RPMI7951 (cell line): ENCODE results near the gene PRR12. TPM values are rescaled to one million over a fixed set of nuclear protein-coding genes. Genes with fewer than 3 reads are reported as not detected.

Source experiments
- DNase-seq: peaks from one replicate; pipeline ENCODE4 v3.0.0-alpha.2; 2012; ENCODE audit warnings: low read depth
- total RNA-seq: library from RNA; depleted of rRNA; stranded (reverse); fragments of >200 nt; shearing (Covaris generic); gene quantifications from 2 replicates; pipeline ENCODE4 v1.2.3, GENCODE V29; 2014

Gene PRR12
- total RNA-seq, 1 experiment from 2014 or later: 1.1 TPM

DNA sequence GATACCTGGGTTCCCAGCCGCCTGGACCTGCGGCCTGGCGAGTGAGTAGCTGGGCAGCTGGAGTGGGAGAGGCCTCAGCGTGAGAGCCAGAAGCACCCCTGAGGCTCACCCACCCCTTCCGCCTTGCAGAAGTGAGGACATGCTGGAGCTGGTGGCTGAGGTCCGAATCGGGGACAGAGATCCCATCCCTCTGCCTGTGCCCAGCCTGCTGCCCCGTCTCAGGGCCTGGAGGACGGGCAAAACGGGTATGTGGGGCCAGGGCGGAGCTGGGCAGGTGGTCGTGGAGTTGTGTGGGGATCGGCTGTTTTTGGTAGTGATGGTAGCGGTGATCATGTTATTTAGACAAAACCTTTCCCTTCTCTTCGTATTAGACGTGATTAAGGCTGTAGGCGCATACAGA lies 55.6 kb downstream of the PRR12 start:
- no peak for DNase-seq

GRCh38 chr19:49651029-49651819 lies 60.2 kb downstream of the PRR12 start:
- no peak for DNase-seq

DNA sequence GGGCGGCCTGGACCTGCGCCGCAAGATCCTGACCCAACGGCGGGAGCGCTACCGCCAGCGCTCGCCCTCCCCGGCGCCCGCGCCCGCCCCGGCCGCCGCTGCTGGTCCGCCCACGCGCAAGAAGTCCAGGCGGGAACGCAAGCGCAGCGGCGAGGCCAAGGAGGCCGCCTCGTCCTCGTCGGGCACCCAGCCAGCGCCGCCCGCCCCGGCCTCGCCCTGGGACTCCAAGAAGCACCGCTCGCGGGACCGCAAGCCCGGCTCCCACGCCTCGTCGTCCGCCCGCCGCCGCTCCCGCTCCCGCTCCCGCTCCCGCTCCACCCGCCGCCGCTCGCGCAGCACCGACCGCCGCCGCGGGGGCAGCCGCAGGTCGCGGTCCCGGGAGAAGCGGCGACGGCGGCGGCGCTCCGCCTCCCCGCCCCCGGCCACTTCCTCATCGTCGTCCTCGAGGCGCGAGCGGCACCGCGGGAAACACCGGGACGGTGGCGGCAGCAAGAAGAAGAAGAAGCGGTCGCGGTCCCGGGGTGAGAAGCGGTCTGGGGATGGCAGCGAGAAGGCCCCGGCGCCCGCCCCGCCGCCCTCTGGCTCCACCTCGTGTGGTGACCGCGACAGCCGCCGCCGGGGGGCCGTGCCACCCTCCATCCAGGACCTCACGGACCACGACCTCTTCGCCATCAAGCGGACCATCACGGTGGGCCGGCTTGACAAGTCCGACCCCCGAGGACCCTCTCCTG lies 61.0 kb downstream of the PRR12 start:
- no peak for DNase-seq

DNA sequence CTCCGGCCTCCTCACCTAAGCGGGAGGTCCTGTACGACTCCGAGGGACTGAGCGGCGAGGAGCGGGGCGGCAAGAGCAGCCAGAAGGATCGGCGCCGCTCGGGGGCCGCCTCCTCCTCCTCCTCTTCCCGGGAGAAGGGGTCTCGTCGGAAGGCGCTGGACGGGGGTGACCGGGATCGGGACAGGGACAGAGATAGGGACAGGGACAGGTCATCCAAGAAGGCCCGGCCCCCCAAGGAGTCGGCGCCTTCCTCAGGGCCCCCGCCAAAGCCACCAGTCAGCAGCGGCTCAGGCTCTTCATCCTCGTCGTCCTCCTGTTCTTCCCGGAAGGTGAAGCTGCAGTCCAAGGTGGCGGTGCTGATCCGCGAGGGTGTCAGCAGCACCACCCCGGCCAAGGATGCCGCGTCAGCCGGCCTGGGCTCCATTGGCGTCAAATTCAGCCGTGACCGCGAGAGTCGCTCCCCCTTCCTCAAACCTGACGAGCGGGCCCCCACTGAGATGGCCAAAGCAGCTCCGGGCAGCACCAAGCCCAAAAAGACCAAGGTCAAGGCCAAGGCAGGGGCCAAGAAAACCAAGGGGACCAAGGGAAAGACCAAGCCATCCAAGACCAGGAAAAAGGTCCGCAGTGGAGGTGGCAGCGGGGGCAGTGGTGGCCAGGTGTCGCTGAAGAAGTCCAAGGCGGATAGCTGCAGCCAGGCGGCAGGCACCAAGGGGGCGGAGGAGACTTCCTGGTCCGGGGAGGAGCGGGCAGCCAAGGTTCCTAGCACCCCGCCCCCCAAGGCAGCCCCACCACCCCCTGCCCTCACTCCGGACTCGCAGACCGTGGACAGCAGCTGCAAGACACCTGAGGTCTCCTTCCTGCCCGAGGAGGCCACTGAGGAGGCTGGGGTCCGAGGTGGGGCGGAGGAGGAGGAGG lies 61.8 kb downstream of the PRR12 start:
- no peak for DNase-seq

GRCh38 chr19:49653466-49653806 lies 62.5 kb downstream of the PRR12 start:
- DNase-seq: no peak

DNA sequence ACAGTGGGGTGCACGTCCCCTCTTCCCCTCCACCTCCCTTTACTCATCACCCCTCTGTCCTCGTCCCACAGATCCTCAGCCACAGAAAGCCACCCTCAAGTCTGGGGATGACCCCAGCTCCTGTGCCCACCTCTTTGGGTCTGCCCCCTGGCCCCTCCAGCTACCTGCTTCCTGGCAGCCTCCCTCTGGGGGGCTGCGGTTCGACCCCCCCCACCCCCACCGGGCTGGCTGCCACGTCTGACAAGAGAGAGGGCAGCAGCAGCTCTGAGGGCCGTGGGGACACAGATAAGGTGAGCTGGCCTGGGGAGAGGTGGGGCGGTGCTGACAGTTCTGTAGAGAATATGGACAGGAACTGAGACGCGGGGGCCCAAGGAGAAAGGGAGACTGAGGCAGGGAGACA lies 63.6 kb downstream of the PRR12 start:
- no peak for DNase-seq

DNA sequence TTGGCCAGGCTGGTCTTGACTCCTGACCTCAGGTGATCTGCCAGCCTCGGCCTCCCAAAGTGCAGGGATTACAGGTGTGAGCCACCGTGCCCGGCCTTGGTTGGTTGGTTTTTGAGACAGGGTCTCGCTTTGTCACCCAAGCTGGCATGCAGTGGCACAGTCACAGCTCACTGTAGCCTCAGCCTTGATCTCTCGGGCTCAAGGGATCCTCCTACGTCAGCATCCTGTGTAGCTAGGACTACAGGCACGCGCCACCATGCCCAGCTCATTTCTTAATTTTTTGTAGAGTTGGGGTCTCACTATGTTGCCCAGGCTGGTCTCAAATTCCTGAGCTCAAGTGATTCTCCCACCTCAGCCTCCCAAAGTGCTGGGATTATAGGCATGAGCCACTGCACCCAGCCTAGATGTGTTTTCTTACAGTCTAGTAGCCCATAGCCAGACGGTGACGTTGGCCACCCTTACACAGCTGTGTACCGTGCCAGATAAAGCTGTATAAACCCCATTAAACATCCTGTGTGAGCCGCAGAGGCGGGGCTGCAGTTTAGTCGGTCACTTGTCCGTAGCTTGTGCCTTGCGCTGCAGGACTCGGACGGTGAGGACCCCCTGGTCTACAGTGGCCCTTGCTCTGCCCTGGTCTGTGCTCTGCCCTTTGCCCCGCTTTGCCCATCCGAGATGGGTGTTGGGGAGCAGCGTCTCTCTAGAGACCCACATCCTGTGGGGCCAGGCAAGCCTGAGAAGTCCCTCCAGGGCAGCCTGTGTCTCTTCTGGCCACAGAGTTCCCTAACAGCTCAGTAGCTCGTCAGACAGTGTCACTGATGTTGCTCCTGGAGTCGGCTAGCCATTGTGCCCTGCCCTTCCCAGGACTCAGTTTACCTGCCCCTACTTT lies 64.8 kb downstream of the PRR12 start:
- no peak for DNase-seq

- DNase-seq: no peak
These were observed 65.6 kb downstream of the PRR12 start for GRCh38 chr19:49656456-49657109.

DNA sequence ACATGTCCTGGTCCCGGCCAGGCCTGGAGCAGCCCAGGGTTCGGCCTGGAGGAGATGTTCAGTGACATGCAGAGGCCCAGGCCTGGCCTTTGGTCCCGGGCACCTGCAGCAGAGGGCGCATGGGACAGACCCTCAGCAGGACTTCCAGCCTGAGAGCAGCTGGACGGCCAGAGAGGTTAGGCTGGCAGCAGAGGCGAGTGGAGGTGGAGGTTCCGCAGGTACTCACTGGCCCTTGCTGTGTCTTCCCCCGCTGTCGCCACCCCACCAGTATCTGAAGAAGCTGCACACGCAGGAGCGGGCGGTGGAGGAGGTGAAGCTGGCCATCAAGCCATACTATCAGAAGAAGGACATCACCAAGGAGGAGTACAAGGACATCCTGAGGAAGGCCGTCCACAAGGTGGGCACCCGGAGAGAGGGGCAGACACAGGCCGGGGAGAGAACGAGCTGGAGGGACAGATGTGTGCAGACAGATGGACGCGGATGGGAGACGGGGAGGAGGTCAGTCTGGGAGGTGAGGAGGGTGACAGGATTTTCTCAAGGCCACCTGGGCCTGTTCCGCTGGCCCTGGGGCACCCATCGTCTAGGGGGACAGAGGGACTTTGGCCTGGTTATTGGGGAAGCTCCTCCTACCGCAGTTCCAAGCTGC lies 66.6 kb downstream of the PRR12 start:
- DNase-seq: no peak

DNA sequence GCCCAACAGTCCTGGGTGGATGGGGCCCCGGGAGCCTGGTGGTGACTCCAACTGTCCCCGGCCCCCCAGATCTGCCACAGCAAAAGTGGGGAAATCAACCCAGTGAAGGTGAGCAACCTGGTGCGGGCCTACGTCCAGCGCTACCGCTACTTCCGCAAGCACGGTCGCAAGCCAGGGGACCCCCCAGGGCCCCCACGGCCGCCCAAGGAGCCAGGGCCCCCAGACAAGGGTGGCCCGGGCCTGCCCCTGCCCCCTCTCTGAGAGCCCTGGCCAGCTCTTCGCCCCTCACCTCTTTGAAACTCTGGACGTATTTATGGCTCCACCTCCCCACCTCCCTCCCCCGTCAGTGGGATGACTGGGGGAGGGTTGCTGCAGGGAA lies 67.1 kb downstream of the PRR12 start:
- no peak for DNase-seq

DNA sequence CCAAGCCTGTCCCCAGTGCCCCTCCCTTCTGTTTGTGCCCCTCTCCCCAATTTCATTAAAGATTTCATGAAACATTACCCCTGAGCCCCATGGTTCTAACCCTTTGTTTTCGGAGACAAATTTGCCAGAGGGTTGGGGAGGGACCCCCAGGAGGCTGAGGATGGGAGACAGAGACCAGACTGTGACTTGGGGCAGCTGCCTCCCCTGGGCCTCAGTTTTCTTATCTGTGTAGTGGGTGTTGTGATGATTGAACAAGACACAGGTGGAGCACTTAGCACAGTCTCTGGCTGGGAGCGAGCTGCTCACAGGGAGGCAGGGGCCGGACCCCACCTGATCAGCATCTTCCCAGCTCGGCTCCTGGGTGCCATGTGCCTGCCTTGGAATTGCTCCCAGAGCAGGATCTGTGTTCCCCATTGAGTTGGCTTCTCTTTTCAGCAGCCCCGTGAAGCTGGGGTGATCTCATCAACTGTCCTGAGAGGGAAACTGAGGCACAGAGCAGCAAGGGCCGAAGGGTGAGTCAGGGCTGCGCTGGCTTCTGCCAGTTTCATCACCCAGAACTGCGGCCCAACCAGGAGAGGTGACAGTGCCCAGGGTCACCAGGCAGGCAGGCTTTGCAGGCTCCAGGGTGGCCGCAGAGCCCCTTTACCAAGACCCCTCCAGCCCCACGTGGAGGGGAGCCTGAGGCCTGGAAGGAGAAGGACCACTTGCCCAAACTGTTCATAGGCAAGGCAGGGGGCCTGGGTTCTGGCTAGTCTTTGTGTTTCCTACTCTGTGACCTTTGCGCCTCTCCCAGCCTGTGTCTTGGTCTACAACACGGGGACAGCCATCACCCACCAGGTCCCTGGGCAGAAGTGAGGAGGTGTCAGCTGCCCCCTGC lies 67.8 kb downstream of the PRR12 start:
- no peak for DNase-seq

- no peak for DNase-seq
These were observed 69.5 kb downstream of the PRR12 start for GRCh38 chr19:49660338-49660961.

GRCh38 chr19:49662011-49662410 lies 71.0 kb downstream of the PRR12 start:
- DNase-seq: no peak

DNA sequence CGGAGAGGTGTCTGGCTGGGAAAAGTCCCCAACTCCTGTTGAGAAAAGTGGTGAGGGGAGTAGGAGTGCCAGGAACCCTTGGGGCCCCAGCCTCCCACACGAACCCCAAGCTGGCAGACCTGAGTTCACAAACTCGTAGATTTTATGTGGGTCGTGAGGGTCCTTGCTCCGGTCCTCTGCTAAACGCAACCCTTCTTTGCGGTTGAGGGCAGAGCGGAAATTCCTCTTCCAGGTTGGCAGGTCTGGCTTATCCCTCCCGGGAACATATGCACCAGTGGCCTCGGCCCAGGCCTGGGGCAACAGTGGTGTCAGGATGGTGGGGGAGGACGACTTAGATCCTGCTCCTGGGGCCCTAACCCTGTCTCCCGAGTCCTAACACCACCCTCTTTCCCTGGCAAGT lies 72.2 kb downstream of the PRR12 start:
- DNase-seq: no peak

DNA sequence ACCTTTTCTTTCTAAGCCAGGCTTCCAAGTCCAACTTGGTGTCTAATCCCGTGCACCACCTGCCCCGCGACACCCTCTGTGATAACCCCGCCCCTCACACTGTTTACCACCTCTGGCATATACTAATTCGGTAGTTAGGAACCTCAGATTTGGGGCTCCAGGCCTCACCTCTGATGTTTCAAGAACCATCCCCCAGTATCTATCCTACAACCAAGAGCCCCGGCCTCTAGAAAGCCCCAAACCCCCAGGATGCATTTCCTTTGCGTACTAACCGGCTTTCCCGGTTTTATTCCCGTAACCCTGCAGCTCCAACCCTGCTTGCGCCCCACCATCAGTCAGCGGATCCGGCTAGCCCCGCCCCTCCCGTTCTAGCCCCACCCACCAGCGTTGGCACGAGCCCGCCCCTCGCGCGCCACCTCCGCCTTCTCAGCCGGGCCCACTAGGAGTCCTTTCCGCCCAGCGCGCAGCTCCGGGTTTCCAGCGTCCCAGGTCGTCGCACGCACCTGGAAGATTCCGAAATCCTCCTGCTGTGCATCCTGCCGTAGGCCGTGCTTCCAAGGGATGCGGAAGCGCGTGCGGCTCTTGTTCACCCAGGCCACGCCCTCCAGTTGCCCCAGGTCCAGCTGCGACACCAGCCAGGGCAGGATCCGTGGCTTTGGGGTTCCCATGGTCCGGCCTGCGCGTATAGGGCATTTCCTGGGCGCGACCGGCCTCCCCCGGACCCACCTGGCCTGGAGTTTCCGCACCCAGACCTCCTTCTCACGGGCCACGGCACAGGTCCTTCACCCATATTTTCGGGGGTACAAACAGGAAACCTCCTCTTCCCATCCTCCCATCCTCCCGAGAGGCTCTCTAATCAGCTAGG lies 73.4 kb downstream of the PRR12 start:
- peak; percentile 79 for DNase-seq

DNA sequence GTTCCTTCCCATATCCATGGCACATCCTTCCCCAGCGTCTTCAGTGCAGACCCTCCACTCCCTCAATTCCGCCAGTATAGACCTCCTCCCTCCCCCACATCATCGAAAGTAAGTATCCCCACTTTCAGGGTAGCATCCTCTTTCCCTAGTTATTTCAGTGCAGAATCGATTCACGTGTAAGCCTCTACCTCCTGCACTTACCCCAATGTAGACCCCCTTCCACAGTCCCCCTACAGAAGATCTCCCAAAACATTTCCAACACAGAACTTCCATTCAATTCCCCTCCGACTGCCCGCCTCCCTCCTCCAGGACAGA lies 74.0 kb downstream of the PRR12 start:
- no peak for DNase-seq

DNA sequence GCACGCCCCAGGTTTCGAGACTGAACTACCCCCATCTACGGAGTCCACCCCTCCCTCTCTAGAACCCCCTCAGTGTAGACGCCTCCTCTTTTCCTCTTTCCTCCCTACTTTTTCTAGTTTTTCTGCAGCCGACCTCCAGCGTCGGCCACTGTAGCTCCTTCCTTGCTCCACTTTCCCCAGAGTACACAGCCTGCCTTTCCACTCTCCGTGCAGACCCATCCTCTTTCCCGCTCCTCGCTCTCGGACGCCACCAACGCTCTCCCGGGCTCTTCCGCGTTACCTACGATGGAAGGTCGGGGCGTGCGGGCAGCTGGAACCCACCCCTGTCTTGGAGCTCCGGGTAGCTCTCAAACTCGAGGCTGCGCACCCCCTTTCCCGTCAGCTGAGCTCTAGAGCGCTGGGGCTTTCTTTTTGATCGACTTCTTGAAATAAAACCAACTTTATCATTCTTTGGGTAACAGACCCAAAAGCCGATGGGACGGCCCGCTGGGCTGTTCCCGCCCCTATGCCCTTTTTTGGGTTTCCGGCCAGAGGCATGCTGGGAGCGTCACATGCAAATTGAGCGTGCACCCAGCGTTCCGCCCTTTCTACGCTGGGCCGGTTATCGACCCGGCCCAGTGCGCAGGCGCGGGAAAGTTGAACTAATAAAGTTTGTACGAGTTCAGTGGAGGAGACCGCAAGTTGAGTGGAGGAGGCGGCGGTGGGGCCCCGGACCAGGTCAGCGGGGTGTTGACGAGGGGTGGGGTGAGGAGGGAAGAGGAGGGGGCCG lies 74.6 kb downstream of the PRR12 start, which contains the start of the genes BCL2L12 and IRF3:
BCL2L12 (plus strand) TSS at position 583 of the 769 bp plus-strand sequence. CDS start 760 bp downstream, outside the sequence.
IRF3 (minus strand) TSS at position 507 of the 769 bp plus-strand sequence. CDS start 1,019 bp downstream, outside the sequence.
- DNase-seq: peak; percentile 95
